ENCODE data around the gene SNRPD3.

GRCh38 chr22:24592851-24593558 lies 37.2 kb downstream of the SNRPD3 start, which contains the start of gene LRRC75B:
- TF ChIP-seq, protein P1, sequence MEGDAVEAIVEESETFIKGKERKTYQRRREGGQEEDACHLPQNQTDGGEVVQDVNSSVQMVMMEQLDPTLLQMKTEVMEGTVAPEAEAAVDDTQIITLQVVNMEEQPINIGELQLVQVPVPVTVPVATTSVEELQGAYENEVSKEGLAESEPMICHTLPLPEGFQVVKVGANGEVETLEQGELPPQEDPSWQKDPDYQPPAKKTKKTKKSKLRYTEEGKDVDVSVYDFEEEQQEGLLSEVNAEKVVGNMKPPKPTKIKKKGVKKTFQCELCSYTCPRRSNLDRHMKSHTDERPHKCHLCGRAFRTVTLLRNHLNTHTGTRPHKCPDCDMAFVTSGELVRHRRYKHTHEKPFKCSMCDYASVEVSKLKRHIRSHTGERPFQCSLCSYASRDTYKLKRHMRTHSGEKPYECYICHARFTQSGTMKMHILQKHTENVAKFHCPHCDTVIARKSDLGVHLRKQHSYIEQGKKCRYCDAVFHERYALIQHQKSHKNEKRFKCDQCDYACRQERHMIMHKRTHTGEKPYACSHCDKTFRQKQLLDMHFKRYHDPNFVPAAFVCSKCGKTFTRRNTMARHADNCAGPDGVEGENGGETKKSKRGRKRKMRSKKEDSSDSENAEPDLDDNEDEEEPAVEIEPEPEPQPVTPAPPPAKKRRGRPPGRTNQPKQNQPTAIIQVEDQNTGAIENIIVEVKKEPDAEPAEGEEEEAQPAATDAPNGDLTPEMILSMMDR (conservative IDR thresholded peaks at IDR 0.05; ENCODE audit: low read depth, low read length), result no peak
- TF ChIP-seq EZH2 (IDR thresholded peaks at IDR 0.05; ENCODE audit: low read length, unreplicated experiment) (no peak), EZH2phosphoT487 (IDR thresholded peaks at IDR 0.05; ENCODE audit: borderline replicate concordance, low read length) (no peak)

All from PC-3 (cell line).